ENCODE results near the gene DUSP11.
"Not testable (repeated sequence)": the region's sequence is repeated elsewhere in the genome, so short reads cannot be mapped to it uniquely, and the experiment has no call there.

Gene DUSP11

DNA sequence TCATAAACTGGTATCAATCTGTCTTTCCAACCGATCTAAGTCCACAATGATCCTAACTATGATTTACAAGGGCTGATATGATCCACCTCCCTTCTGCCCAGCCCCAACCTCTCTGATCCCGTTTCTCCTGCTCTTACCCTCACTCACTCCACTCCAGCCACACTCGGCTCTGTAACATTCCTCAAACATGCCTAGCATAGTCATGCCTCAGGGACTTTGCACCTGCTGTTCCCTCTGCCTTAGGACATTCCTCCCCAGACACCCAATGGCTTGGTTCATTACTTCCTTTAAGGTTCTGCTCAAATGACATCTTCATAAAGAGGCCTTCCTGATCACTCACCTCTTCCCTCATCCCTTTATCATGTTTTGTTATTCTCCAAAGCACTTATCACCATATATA lies 9.2 kb downstream of the DUSP11 start:
- no peak for DNase-seq

DNA sequence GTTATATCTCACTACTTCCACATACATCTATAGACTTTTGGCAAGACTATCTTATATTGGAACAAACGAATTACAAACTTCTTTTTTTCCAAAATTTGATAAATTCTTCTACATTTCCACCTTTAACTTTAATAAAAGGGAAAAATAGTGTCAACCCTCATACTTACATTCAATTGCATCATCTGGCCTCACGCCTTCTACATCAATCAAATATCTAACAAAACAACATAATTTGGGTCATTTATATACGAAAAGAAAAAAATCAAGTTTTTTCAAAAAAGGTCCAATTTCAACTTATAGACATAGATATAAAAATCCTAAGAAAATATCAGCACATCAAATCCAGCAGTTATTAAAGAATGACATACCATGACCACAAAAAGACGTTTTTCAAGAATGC lies 12.9 kb downstream of the DUSP11 start:
- no peak for DNase-seq

DNA sequence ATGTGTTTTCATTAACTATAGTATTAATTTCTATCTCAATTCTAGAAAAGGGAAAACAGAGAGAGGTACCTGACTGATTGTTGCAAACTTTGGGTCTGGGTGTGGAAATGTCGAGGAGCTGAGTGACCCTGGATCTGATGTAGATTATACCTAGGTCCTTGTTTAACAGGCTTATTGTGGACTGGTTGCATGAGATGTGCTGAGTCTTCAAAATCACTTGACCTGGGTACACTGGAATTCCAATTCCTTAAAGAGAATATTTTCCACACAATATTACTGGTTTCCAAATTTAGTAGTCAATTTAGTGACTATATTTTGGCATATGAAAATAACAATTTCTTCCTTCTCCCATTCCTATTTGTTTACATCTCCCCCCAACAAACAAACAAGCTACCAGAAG lies 13.6 kb downstream of the DUSP11 start:
- DNase-seq, result no peak

DNA sequence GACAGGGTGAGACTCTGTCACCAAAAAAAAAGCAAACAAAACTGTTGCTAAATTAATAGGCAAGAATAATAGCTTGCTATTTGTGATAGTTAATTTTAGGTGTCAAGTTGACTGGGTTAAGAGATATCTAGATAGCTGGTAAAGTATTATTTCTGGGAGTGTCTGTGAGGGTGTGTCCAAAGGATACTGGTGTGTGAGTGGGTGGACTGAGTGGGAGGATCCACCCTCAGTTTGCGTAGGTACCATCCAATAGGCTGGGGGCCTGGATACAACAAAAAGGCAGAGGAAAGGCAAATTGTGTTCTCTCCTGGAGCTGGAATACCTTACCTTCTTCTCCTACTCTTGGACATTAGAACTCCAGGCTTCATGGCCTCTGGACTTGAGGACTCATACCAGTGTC lies 15.0 kb downstream of the DUSP11 start:
- no peak for DNase-seq

DNA sequence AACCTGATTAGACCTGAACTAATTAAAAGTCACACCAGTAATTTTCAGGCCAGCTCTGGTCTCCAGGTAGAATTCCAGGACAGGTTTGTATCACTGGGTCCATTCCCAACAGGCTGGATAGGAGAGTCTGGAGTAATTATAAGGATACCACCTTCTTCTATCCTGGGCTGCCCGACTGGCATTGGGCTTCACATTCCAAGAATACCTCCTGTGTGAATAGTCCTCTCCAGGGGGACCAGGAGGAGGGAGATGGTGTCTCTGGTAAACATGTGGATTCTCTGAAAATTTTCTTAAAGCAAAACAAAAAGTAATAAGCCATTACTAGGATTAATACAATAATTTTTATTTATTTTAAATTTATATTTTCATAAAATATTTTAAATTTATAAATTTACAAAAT lies 17.3 kb downstream of the DUSP11 start:
- DNase-seq, result no peak

DNA sequence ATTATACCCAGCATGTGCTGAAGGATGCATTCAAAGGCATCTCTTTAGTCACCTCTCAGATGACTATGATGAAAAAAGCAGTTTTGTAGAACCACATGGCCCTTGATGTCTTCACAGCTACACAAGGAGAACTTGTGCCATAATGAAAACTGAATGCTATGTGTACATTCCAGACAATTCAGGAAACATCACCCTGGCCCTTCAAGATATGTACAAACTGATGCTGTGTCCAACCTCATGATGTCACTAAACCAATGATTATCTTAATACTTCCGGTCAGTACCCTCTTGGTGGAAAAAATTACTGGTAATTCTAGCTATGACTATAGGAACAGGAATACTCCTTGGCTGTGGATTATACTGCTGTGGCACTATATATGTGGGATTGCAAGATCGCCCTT lies 20.0 kb downstream of the DUSP11 start:
- no peak for DNase-seq

DNA sequence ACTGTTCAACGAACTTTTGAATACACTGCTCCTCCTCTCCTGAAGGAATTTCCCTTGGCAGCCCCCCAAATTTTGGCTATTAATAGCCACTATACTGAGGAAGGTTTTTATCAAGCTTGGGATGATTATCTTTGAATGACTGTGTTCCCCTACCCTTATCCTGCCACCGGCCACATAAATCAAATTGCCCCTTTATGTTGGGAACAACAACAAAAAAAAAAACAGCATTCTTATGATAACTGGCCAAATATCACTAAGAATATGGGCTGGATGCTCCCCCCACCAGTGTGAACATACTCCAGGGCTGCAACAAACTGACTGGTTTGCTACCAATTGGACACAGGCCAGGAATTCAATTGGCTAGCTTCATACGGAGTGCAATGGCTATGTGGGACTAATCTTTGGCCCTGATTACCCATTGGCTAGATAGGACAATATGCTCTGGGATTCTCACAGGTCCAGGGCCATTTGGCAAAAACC lies 20.6 kb downstream of the DUSP11 start:
- DNase-seq, result no peak

DNA sequence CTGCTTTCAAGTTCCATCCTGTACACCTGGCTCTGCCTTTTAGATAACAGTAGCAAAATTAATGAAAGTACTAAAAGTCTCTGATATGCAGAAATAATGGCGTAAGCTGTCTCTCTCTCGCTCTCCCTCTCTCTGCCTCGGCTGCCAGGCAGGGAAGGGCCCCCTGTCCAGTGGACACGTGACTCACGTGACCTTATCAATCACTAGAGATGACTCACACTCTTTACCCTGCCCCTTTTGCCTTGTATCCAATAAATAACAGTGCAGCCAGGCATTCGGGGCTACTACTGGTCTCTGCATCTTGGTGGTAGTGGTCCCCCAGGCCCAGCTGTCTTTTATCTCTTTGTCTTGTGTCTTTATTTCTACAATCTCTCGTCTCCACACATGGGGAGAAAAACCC lies 25.6 kb downstream of the DUSP11 start:
- not testable (repeated sequence) for DNase-seq

DNA sequence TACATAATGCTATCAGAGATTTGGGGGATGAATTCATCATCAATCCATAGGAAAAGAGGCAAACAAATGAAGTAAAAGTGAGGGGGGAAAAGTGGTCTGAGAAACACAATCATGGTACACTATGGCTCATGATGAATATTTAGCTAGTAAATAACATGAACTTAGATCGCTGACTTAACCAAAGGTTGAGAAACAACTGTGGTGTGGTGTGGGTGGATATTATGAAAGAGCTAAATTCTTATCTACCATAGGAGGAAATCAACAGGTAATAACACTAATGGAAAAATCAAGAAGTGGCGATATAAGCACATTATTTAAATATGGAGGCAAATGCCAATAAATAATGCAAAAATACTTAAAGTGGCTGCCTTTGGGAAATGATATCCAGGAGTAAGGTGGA lies 30.6 kb downstream of the DUSP11 start:
- no peak for DNase-seq

DNA sequence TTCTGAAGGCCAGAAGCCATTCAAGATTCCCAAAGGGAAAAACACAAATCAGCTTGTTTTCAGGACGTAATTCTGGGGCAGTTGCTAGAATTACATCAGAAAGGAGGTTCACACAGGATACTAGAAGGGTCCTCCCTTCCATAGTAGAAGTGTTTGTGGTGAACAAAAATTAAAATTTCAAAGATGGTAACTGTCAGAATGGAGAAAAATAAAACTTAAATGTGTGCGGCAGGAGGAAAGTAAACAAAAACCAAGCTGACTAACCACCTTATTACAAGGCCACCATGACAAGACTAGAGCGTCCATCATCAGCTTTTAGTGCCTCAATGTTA lies 33.1 kb downstream of the DUSP11 start:
- no peak for DNase-seq

DNA sequence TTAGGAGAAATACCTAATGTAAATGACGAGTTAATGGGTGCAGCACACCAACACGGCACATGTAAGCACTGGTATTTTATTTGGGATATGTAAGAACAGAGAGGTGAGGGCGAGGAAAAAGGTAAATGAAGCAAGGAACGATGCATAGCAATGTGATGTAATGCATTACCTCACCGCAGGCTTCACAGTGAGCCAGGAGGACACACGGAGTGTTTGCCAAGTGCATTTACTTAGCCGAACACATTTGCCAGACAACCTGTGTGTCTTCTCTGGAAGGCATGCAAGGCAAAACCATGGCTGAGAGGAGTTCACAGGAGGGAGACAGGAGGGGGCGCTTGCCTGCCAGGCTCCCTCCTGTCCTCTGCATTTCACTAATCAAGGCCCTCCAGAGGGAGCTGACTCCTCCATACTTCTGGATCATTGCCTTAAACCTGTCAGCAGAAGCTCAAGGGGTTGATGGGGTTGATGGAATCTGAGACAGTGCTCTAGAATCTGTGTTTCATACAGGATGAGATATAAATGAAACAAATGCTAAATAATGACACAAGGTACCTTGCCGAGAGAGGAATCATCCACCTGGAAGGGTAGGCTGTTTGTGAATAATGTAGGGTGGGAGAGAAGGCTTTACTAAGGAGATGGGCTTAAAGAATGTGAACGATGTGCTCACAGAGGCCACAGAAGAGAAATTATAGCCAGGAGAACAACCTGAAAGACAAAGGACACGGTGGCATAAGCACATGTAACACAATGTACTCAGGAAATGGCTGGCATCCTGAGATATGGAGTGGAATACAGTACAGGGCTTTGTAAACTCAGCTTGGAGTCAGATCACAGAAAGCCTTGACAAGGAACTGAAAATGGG lies 33.7 kb downstream of the DUSP11 start:
- no peak for DNase-seq

DNA sequence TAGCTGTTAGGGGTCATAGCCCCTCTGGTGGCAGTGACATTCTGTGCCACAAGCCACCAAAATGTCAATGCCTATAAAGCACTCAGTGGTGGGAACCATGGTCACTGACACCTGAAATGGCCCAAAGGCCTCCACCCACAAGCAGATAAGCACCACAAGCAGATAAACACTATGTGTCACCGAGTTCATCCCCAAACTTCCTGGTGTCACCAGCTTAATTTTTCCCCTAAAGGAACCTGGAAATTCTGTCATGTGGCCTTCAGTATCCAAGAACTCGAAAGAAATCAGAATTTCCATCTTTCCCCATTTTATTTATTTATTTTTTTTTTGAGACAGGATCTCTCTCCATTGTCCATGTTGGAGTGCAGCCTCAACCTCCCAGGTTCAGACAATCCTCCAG lies 39.1 kb downstream of the DUSP11 start:
- no peak for DNase-seq

DNA sequence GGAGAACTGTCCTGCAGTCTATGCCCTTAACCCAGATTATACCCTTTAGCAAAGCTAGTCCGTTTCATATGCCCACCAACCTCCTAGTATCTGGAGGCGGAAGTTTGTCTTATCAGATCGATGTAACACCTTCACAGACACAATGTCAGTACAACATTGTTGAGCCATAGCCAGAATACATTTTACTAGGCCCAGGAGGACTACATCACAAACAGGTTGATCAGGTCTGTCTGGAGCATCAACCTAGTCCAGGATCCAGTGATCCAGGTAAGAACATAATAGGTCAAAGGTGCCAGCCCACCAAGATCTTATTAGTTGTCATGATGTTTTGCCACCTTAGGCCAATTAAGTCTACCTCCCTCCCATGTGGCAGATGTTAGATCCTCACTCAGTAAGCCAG lies 40.8 kb downstream of the DUSP11 start:
- no peak for DNase-seq

DNA sequence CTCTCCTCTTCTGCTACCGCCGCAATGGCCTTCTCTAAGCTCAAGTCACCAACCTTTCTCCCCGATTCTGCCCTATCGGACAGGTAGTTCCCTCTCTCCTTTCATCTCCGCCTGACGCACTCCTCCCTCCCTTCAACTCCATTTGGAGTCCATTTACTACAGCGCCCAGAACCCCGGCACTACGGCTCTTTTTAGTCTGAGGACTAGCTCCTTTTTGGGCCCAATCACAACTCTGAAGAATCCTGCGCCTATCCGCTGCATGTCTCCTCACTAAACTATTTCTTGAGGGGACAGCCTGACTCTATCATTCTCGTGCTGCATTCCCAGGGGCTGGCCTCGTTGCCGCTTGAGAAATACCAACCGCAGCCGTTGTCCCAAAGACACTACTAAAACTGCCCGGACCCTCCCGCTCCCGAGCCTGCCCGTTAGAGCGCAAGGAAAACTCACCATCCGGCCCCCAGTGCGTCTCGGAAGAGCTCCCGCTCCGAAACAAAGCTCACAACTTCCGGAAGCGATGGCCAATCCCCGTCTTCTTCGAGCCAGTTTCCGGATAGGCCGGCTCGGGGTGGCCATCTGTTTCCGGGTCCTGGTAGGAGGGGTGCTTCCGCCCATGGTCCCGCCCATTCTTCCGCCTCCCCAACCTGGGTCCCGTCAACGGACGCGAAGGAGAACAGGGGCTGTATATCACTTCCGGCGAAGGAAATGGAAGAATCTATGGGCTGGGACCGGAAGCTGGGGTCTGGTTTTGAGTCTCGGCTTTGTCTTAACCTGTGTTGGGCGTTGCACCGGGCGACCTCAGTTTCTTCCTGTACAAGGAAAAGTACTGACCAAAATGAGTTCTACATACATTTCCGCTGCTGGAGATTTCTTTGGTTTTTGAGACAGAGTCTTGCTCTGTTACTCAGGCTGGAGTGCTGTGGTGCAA lies 42.8 kb downstream of the DUSP11 start, which contains the start of gene TPRKB:
Gene TPRKB, minus strand, starts transcription at position 491 of the 925 bp plus-strand sequence. CDS start 2,776 bp downstream, outside the sequence.
- DNase-seq, result peak; percentile 92

DNA sequence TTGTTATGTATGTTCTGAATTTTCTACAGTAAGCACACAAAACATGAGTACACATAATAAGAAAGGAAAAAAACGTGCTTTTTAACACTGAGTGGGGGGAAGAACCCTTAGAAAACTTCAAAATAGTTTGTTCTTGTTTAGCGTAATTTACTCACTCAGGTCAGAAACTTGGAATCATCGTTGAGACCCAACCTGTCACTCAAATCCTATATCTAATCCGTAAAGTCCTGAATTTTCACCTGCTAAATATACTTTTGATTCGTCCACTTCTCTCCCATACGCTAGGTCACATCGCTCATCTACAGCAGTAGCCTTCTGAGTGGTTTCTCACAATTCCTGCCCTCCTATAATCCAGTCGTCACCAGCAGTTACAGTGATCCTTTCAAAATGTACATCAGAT lies 43.5 kb downstream of the DUSP11 start:
- DNase-seq, result no peak

DNA sequence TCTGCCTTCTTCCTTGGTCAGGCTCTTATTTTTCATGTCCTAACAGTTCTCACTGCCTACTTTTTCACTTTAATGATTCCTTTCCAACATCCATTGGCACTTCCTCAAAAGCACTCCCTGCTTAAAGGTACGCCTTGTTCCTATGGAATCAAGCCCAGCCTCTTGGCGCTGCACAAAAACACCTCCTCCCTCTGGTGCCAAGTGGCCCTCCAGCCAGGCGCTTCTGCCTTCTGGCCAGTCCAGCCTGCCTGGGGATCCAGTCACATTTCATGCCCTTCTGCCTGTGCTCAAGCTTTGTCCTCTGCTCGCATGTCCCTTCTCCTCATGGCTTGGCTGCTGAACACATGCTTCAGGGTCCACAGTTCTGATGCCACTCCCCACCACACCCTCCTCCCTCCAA lies 49.1 kb downstream of the DUSP11 start:
- DNase-seq, result no peak

DNA sequence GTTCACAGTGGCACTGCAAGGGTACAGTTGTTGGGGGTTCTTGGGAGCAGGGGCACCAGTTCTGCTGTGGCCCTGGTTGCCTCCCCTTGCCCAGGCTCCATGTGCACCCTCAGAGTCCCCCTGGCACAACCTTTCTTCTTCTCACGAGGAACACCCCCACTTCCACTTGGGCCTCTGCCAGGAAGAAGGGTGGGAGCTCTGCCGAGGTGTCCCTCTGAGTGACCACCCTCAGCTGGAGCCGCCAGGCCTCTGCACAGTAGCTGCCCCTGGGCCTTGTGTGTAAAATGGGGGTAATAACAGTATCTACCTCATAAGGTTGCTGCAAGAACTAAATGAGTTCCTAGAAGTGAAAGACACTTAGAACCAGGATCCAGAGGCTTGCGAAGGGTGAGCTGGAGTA lies 51.2 kb downstream of the DUSP11 start:
- no peak for DNase-seq

DNA sequence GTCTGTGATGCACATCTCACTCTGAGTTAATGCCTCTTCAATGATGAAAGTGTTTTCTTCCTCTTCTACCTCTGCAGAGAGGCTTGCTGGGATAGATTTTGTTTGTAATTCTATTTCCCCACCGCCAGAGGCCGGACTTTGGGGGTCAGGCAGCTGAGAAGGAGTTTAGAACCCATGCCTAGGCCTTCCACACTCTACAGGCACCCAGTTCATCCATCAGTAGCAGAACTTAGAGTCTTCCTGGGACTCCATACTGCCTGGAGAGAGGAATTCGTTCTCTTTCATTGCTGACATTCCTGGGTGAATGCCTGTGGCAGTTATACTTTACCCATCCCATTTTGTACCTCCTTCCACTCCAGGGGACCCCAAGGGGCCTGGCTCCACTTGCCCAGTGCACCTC lies 51.9 kb downstream of the DUSP11 start:
- no peak for DNase-seq

DNA sequence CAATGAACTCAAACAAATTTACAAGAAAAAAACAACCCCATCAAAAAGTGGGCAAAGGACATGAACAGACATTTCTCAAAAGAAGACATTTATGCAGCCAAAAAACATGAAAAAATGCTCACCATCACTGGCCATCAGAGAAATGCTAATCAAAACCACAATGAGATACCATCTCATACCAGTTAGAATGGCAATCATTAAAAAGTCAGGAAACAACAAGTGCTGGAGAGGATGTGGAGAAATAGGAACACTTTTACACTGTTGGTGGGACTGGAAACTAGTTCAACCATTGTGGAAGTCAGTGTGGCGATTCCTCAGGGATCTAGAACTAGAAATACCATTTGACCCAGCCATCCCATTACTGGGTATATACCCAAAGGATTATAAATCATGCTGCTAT lies 53.2 kb downstream of the DUSP11 start:
- DNase-seq, result not testable (repeated sequence)

DNA sequence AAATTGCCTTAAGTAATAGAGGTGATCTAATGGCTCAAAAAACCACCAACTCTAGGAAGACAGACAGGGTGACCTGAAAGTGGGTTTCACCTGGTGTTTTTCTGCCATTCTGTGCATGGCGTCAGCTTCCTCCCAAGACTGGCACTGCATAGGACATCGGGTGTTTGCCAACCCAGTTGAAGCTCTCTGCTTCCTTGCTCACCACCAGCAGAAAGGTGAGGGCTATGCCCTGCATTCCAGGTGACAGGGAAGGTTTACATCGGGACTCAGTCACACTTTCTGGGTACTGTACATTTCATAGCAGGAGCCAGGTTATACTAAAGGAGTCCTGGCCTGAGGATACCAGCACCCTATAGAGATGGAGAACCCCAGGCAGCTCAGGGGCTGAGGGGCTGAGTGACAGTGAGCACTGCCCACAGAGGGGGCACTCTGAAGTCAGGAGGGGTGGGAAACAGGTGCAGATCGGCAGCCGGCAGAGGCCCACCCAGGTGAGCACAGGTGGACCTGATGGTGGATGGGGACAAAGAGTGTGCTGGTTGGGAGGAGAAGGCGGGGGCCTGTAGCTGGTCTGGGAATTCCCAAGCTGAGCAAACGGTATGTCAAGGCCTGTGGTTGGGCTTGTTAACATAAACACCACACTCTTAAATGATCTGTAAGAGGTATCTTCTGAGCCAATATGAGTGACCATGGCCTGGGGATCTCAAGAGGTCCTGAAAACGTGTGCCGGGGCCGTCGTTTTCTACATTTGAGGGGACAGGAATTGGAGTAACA lies 60.9 kb downstream of the DUSP11 start:
- no peak for DNase-seq

DNA sequence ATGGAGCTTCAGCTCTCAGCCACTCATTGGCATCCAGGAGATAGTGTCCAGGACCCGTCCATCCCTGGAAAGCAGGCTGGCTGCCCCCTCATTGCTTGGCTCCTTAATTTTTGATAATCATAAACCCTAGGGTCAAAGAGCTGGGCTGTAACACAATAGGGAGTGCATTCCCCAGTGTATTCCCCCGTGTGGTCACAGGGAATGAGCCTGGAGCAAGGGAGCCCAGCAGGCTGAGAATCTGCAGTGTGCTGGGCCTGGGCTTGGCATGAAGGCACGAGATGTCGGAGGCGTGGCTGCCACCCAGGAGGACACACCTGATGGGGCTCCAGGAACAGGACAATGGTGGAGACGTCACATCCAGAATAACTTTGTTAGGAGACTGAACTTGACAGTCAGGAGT lies 61.5 kb downstream of the DUSP11 start:
- DNase-seq, result no peak

DNA sequence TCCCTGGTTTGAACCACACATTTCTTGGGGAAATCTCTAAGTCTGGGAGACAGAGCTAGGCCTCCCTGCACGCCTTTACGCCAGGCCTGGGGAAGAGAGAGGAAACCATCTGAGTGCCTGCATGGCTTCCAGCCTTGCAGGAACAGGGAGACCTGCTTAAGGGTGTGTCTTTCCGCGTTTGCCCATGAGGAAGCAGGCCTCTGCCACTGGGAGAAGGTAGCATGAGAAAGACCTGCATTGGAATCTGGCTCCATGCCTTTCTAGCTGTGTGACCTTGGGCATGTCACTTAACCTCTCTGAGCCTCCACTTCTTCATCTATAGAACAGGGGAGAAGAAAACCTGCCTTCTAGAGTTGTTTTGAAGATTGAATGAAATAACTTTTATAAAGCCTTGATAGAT lies 62.2 kb downstream of the DUSP11 start:
- not testable (repeated sequence) for DNase-seq

DNA sequence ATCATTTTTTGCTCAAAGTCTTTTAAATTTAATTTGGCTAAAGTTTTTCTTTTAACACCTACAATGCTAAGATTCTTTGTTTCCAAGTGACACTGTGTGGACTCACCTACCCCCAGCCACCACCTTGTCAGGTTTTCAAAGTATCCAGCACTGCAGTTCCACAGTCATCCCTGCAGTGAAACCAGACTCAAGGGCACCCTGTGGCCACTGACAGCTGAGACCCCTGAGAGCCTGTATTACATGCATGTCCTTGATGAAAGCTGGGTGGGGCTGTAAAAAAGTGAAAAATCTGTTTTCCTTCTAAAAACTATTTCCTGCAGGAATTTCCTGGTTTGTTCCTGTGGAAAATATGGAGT lies 62.7 kb downstream of the DUSP11 start:
- DNase-seq, result no peak
